Effector CD8-positive, alpha-beta T cell (primary cell): Measurements from ENCODE around the gene TRAP1.
"Not testable (repeated sequence)": the region's sequence is repeated elsewhere in the genome, so short reads cannot be mapped to it uniquely, and the experiment has no call there.

Experiments
- DNase-seq: peaks from one replicate; lab custom pipeline; 2025; lab: John Stamatoyannopoulos, UW

TRAP1 gene

GRCh38 chr16:3611146-3611975, 106.0 kb downstream of the TRAP1 start, which contains the start of gene SLX4:
Gene SLX4, minus strand, starts transcription at chr16:3611606. Its CDS starts 2,642 bp downstream, at chr16:3608964.
- peak; percentile 84 for DNase-seq

GRCh38 chr16:3610698-3611145, 106.6 kb downstream of the TRAP1 start:
- DNase-seq, result no peak

GRCh38 chr16:3609895-3610697, 107.2 kb downstream of the TRAP1 start:
- no peak for DNase-seq

GRCh38 chr16:3608976-3609375, 108.3 kb downstream of the TRAP1 start:
- not testable (repeated sequence) for DNase-seq

GRCh38 chr16:3608069-3608468, 109.3 kb downstream of the TRAP1 start:
- no peak for DNase-seq
